ENCODE data around the gene OR8B4. TPM values are rescaled to one million over a fixed set of nuclear protein-coding genes. Genes with fewer than 3 reads are reported as not detected.

Gene OR8B4
- total RNA-seq, 1 donor: not detected

DNA sequence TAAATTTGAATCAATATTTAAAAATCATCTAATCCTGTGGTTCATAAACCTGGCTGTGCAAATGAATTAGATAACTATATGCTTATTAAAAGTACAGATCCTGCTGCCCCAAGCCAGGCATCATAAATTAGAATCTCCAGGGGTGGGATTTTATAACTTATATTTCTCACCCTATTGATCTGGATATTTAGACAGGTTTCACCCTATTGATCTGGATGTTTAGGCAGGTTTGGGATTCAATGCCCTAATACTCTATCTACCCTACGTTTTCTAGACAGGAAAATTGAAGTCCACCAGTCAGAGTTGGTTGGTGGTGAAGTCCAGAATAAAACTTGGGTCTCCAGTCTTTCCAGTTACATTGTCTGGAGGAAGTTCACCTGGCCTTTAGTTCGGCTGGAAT lies 18.2 kb upstream of the OR8B4 start:
- no peak for DNase-seq (ENCODE audit: low read depth)
- TF ChIP-seq, protein P1, sequence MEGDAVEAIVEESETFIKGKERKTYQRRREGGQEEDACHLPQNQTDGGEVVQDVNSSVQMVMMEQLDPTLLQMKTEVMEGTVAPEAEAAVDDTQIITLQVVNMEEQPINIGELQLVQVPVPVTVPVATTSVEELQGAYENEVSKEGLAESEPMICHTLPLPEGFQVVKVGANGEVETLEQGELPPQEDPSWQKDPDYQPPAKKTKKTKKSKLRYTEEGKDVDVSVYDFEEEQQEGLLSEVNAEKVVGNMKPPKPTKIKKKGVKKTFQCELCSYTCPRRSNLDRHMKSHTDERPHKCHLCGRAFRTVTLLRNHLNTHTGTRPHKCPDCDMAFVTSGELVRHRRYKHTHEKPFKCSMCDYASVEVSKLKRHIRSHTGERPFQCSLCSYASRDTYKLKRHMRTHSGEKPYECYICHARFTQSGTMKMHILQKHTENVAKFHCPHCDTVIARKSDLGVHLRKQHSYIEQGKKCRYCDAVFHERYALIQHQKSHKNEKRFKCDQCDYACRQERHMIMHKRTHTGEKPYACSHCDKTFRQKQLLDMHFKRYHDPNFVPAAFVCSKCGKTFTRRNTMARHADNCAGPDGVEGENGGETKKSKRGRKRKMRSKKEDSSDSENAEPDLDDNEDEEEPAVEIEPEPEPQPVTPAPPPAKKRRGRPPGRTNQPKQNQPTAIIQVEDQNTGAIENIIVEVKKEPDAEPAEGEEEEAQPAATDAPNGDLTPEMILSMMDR (IDR thresholded peaks at IDR 0.05; ENCODE audit: insufficient read depth, low read depth, low read length): no peak
- no peak overlapping the region for H3K4me3 ChIP-seq (ENCODE audit: low read depth, low read length)

DNA sequence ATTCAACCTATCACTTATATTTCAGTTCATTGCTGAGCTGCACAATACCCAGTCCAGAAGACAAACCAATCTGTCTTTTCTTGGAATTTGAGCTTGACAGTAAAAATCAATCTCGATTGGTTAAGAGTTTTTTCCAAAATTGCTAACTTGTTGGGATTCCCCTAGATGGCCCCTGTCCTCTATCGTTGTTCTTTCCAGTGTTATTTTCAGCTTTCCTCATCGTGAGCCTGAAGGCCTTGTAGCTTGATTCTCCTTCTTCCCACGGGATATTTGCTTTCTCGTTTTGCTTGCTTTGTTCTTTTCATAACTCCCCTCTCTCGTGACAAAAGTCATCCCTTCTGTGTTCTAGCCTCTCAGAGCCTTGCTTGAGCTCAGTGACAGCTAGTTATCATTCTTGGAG lies 17.8 kb upstream of the OR8B4 start:
- no peak for DNase-seq (ENCODE audit: low read depth)
- H3K4me3 ChIP-seq (ENCODE audit: low read depth, low read length): no peak overlapping the region
- TF ChIP-seq, protein P1 (IDR thresholded peaks at IDR 0.05; ENCODE audit: insufficient read depth, low read depth, low read length): no peak

DNA sequence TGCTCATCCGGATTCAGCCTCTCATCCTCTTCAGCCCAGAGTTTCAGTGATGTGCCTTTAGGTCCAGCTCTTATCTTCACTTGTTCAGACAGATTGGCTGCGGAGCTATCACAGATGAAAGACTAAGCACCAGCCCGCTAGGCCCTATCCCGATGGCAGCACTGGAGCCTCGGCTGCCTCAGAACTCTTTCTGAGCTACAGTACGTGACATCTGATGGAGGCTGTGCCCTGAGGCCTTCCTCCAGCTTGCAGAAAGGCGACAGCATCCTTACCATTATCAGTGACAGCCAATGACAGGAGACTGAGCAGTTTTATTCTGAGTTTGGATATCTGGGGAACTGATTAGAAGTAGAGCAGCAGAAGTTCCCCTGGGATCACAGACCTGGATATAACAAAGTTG lies 16.8 kb upstream of the OR8B4 start:
- DNase-seq (ENCODE audit: low read depth): no peak
- H3K4me3 ChIP-seq (ENCODE audit: low read depth, low read length): no peak overlapping the region
- TF ChIP-seq, protein P1 (IDR thresholded peaks at IDR 0.05; ENCODE audit: insufficient read depth, low read depth, low read length): no peak

DNA sequence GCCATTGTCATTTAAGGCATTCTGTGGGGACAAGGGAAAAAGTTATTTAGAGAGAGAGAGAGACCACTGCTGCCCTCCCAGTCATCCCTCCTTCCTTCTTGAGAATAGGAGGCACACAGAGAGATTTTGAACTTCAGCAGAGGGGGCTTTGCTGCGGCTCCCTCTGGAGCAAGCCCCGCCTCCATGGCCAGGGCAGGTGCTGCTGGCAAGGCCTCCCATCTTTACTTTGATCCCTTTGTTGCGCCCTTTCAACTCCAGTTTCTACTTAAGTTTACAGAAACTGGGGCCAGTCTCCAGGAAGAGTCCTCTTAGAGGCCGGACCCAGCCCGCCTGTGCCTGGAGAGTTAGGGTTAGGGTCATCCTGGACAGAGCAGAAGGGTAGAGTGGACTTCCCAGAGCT lies 16.4 kb upstream of the OR8B4 start:
- H3K4me3 ChIP-seq (ENCODE audit: low read depth, low read length): no peak overlapping the region
- TF ChIP-seq, protein P1 (IDR thresholded peaks at IDR 0.05; ENCODE audit: insufficient read depth, low read depth, low read length): no peak
- no peak for DNase-seq (ENCODE audit: low read depth)

DNA sequence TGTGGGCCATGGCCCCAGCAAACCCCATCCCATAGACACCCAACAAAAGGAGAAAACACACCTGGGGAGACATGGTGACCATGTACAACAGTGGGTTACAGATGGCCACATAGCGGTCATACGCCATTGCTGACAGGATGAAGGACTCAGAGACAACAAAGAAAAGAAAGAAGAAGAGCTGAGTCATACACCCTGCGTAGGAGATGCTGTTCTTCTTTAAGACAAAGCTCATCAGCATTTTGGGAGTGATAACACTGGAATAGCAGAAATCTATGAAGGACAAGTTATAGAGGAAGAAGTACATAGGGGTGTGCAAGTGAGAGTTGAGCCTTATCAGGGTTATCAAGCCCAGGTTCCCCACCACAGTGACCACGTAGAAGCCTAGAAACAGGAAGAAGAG lies 15.9 kb upstream of the OR8B4 start:
- TF ChIP-seq, protein P1 (IDR thresholded peaks at IDR 0.05; ENCODE audit: insufficient read depth, low read depth, low read length): no peak
- no peak for DNase-seq (ENCODE audit: low read depth)

DNA sequence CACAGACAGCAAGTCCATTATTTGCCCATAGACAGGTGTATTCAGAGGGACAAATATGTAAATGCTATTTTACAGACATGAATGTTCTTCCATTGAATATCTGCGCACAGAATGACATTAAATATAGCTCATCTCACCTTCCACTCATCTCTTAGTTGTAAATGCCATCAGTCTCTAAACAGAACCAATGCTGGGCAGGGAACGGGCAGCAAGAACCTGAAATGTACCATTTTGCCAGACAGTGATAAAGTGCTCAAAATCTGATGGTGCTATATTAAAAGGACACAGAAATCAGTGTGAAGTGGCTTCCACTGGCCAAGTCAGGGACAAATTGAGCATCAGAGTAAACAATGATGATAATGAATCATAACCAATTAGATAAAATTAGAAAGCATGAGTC lies 10.0 kb upstream of the OR8B4 start:
- no peak for DNase-seq (ENCODE audit: low read depth)
- TF ChIP-seq, protein P1 (IDR thresholded peaks at IDR 0.05; ENCODE audit: insufficient read depth, low read depth, low read length): no peak
- no peak overlapping the region for H3K4me3 ChIP-seq (ENCODE audit: low read depth, low read length)

More for the DNA sequence above, 15.9 kb upstream of the OR8B4 start:
- H3K4me3 ChIP-seq (ENCODE audit: low read depth, low read length): no peak overlapping the region

DNA sequence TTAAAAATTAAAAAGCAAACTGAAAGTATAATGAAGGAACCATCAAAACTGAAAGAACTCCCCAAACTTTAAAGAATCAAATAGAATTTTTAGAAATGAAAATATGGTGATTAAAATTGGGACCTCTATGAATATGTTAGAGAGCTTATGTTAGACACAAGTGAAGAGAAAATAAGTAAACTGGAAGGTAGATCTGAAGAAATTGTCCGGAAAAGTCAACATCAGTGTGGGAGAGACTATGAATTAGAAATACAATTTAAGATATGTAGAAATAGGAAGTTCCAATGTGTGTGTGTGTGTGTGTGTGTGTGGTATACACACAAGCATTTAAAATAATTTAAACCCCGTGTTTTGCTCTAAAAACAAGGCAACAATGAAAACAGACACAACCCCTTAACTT lies 4.9 kb upstream of the OR8B4 start:
- TF ChIP-seq, protein P1 (IDR thresholded peaks at IDR 0.05; ENCODE audit: insufficient read depth, low read depth, low read length): no peak
- no peak for DNase-seq (ENCODE audit: low read depth)
- H3K4me3 ChIP-seq (ENCODE audit: low read depth, low read length): no peak overlapping the region
